ENCODE measurements around the gene MTRF1L. TPM values are rescaled to one million over a fixed set of nuclear protein-coding genes. Genes with fewer than 3 reads are reported as not detected.
"Not testable (repeated sequence)": the region's sequence is repeated elsewhere in the genome, so short reads cannot be mapped to it uniquely, and the experiment has no call there.

The MTRF1L gene
- total RNA-seq, 2 experiments from 2014 or later: 20.8 to 21.5 TPM

- H3K27me3 Mint-ChIP-seq: peaks cover 36% of the 10 kb centered on the region
- no peak overlapping the region for H3K4me3 Mint-ChIP-seq
- DNase-seq: no peak
- H3K27ac Mint-ChIP-seq: no peak overlapping the region
- H3K9me3 Mint-ChIP-seq: no peaks in the 10 kb centered on the region
- no peaks in the 10 kb centered on the region for H3K4me1 Mint-ChIP-seq
- ChIA-PET CTCF (no interaction called here), POLR2A (no interaction called here)
- H3K36me3 Mint-ChIP-seq (ENCODE audit: low read depth): no peaks in the 10 kb centered on the region
These were observed 25.0 kb upstream of the MTRF1L start for GRCh38 chr6:153027480-153027879.

- Mint-ChIP-seq H3K36me3 (ENCODE audit: low read depth) (no peaks in the 10 kb centered on the region), H3K9me3 (no peaks in the 10 kb centered on the region), H3K4me3 (no peak overlapping the region), H3K27me3 (peaks cover 26% of the 10 kb centered on the region), H3K27ac (no peak overlapping the region), H3K4me1 (no peaks in the 10 kb centered on the region)
- no peak for DNase-seq
- CTCF ChIA-PET: interaction anchor here (1.2 to 1.4 kb wide), 3 partner anchors 70 to 159 kb away, joined by 3 to 5 read pairs (median 3); no protein-coding TSS in a partner anchor
- POLR2A ChIA-PET: no interaction called here
These were observed 22.2 kb upstream of the MTRF1L start for GRCh38 chr6:153024709-153025017.

- ChIA-PET POLR2A (interaction anchor here (1.0 kb wide), 1 partner anchor 41 kb away, joined by 3 read pairs; the partner anchor contains the start of gene FBXO5), CTCF (interaction anchor here (0.7 to 1.4 kb wide), 4 partner anchors 70 to 159 kb away, joined by 3 to 5 read pairs (median 3); no protein-coding TSS in a partner anchor)
- Mint-ChIP-seq H3K27me3 (peaks cover 28% of the 10 kb centered on the region), H3K4me1 (no peaks in the 10 kb centered on the region), H3K9me3 (no peaks in the 10 kb centered on the region), H3K36me3 (ENCODE audit: low read depth) (no peaks in the 10 kb centered on the region), H3K27ac (no peak overlapping the region), H3K4me3 (no peak overlapping the region)
- DNase-seq: peak; percentile 43
These were observed 21.6 kb upstream of the MTRF1L start for GRCh38 chr6:153023977-153024708.

GRCh38 chr6:153018355-153018754 is 15.8 kb upstream of the MTRF1L start:
- Mint-ChIP-seq H3K36me3 (ENCODE audit: low read depth) (no peaks in the 10 kb centered on the region), H3K27me3 (peaks cover 28% of the 10 kb centered on the region), H3K27ac (no peak overlapping the region), H3K9me3 (no peaks in the 10 kb centered on the region), H3K4me3 (no peak overlapping the region), H3K4me1 (no peaks in the 10 kb centered on the region)
- CTCF ChIA-PET: interaction anchor here (1.6 kb wide), 1 partner anchor 21 kb away, joined by 3 read pairs; no protein-coding TSS in a partner anchor
- no peak for DNase-seq
- POLR2A ChIA-PET: no interaction called here

- CTCF ChIA-PET: no interaction called here
- H3K27ac Mint-ChIP-seq: no peak overlapping the region
These were observed 14.3 kb upstream of the MTRF1L start for GRCh38 chr6:153016846-153017245.

GRCh38 chr6:153015094-153015640 is 12.7 kb upstream of the MTRF1L start:
- Mint-ChIP-seq H3K36me3 (ENCODE audit: low read depth) (no peaks in the 10 kb centered on the region), H3K27ac (no peak overlapping the region), H3K4me3 (no peak overlapping the region), H3K27me3 (peaks cover 37% of the 10 kb centered on the region), H3K4me1 (no peaks in the 10 kb centered on the region), H3K9me3 (no peaks in the 10 kb centered on the region)
- POLR2A ChIA-PET: no interaction called here
- CTCF ChIA-PET: interaction anchor here (1.0 kb wide), 1 partner anchor 13 kb away, joined by 3 read pairs; no protein-coding TSS in a partner anchor
- DNase-seq: no peak

More at GRCh38 chr6:153016846-153017245, 14.3 kb upstream of the MTRF1L start:
- Mint-ChIP-seq H3K36me3 (ENCODE audit: low read depth) (no peaks in the 10 kb centered on the region), H3K9me3 (no peaks in the 10 kb centered on the region), H3K4me1 (no peaks in the 10 kb centered on the region), H3K4me3 (no peak overlapping the region), H3K27me3 (peaks cover 30% of the 10 kb centered on the region)
- POLR2A ChIA-PET: no interaction called here
- no peak for DNase-seq

- Mint-ChIP-seq H3K27ac (no peak overlapping the region), H3K9me3 (no peaks in the 10 kb centered on the region), H3K27me3 (peaks cover 33% of the 10 kb centered on the region), H3K4me1 (no peaks in the 10 kb centered on the region), H3K36me3 (ENCODE audit: low read depth) (no peaks in the 10 kb centered on the region), H3K4me3 (no peak overlapping the region)
- no peak for DNase-seq
- POLR2A ChIA-PET: no interaction called here
- CTCF ChIA-PET: no interaction called here
These were observed 10.9 kb upstream of the MTRF1L start for GRCh38 chr6:153013438-153013837.

- Mint-ChIP-seq H3K27me3 (peaks cover 30% of the 10 kb centered on the region), H3K4me3 (no peak overlapping the region), H3K4me1 (no peaks in the 10 kb centered on the region), H3K36me3 (ENCODE audit: low read depth) (no peaks in the 10 kb centered on the region), H3K27ac (no peak overlapping the region), H3K9me3 (no peaks in the 10 kb centered on the region)
- DNase-seq: no peak
- POLR2A ChIA-PET: no interaction called here
- CTCF ChIA-PET: no interaction called here
These were observed 10.3 kb upstream of the MTRF1L start for GRCh38 chr6:153012856-153013255.

- Mint-ChIP-seq H3K4me1 (peaks cover 39% of the 10 kb centered on the region), H3K27me3 (peaks cover 1% of the 10 kb centered on the region), H3K27ac (peak overlapping the region; percentile 77), H3K9me3 (peaks cover 5% of the 10 kb centered on the region), H3K4me3 (peak overlapping the region; percentile 91), H3K36me3 (ENCODE audit: low read depth) (peaks cover 32% of the 10 kb centered on the region)
- ChIA-PET POLR2A (interaction anchor here (2.2 to 10.0 kb wide), 2 partner anchors 18 to 22 kb away, joined by 7 to 151 read pairs; partner anchors contain the start of gene FBXO5), CTCF (interaction anchor here (1.0 kb wide), 1 partner anchor 20 kb away, joined by 4 read pairs; the partner anchor contains the start of gene FBXO5)
- no peak for DNase-seq
These were observed 819 bp upstream of the MTRF1L start for GRCh38 chr6:153003366-153003690.

GRCh38 chr6:153001767-153002612 is 519 bp downstream of the MTRF1L start:
- no peak for DNase-seq
- peak overlapping the region; percentile 91 for H3K4me3 Mint-ChIP-seq
- H3K36me3 Mint-ChIP-seq (ENCODE audit: low read depth): peaks cover 42% of the 10 kb centered on the region
- POLR2A ChIA-PET: interaction anchor here (0.8 to 10.0 kb wide), 6 partner anchors 17 to 1612 kb away, joined by 3 to 151 read pairs (median 6); partner anchors contain the start of gene FBXO5
- CTCF ChIA-PET: interaction anchor here (0.7 to 1.4 kb wide), 3 partner anchors 10 to 28 kb away, joined by 3 to 7 read pairs (median 3); partner anchors contain the start of gene FBXO5
- peak overlapping the region; percentile 88 for H3K27ac Mint-ChIP-seq
- H3K4me1 Mint-ChIP-seq: peaks cover 44% of the 10 kb centered on the region
- H3K27me3 Mint-ChIP-seq: peaks cover 1% of the 10 kb centered on the region
- peaks cover 5% of the 10 kb centered on the region for H3K9me3 Mint-ChIP-seq

- Mint-ChIP-seq H3K4me3 (peak overlapping the region; percentile 91), H3K4me1 (peaks cover 55% of the 10 kb centered on the region)
These were observed 1.7 kb downstream of the MTRF1L start for GRCh38 chr6:153000790-153001189.

GRCh38 chr6:153000243-153000642 is 2.3 kb downstream of the MTRF1L start:
- Mint-ChIP-seq H3K27me3 (no peaks in the 10 kb centered on the region), H3K4me3 (peak overlapping the region; percentile 54), H3K27ac (no peak overlapping the region), H3K9me3 (peaks cover 5% of the 10 kb centered on the region), H3K36me3 (ENCODE audit: low read depth) (peaks cover 59% of the 10 kb centered on the region), H3K4me1 (peaks cover 60% of the 10 kb centered on the region)
- CTCF ChIA-PET: interaction anchor here (0.6 to 1.6 kb wide), 5 partner anchors 15 to 27 kb away, joined by 3 to 4 read pairs (median 3); partner anchors contain the start of gene FBXO5
- POLR2A ChIA-PET: interaction anchor here (0.7 to 10.0 kb wide), 7 partner anchors 8 to 30 kb away, joined by 3 to 151 read pairs (median 8); partner anchors contain the start of gene FBXO5
- no peak for DNase-seq

More at GRCh38 chr6:153000790-153001189, 1.7 kb downstream of the MTRF1L start:
- H3K27ac Mint-ChIP-seq, H3K27me3 Mint-ChIP-seq, H3K9me3 Mint-ChIP-seq, DNase-seq: not testable (repeated sequence)
- ChIA-PET POLR2A (interaction anchor here (1.2 to 10.0 kb wide), 7 partner anchors 9 to 30 kb away, joined by 4 to 151 read pairs (median 8); partner anchors contain the start of gene FBXO5), CTCF (interaction anchor here (1.0 to 1.6 kb wide), 4 partner anchors 16 to 27 kb away, joined by 3 to 4 read pairs (median 3); partner anchors contain the start of gene FBXO5)
- peaks cover 54% of the 10 kb centered on the region for H3K36me3 Mint-ChIP-seq (ENCODE audit: low read depth)

Measured in activated CD4-positive, alpha-beta memory T cell treated with anti-CD3 and anti-CD28 coated beads, Interleukin-2, amount 10 ng/mL, durations not matched to agents 7 days and 5 days (primary cell).